Measurements from ENCODE around the gene MRPL1. TPM values are rescaled to one million over a fixed set of nuclear protein-coding genes. Genes with fewer than 3 reads are reported as not detected.
"Not testable (repeated sequence)": the region's sequence is repeated elsewhere in the genome, so short reads cannot be mapped to it uniquely, and the experiment has no call there.

MRPL1 gene
- total RNA-seq, 1 experiment from 2014 or later = 39.4 TPM

GRCh38 chr4:77913348-77913747 lies 50.7 kb downstream of the MRPL1 start:
- DNase-seq (ENCODE audit: low read depth) = no peak

- no peak for DNase-seq (ENCODE audit: low read depth)
Measured at GRCh38 chr4:77917075-77917474, 54.4 kb downstream of the MRPL1 start.

GRCh38 chr4:77917601-77918000 lies 55.0 kb downstream of the MRPL1 start:
- no peak for DNase-seq (ENCODE audit: low read depth)

GRCh38 chr4:77920371-77920770 lies 57.7 kb downstream of the MRPL1 start:
- DNase-seq (ENCODE audit: low read depth) = no peak

- peak; percentile 94 for DNase-seq (ENCODE audit: low read depth)
Measured at GRCh38 chr4:77921701-77922100, 59.1 kb downstream of the MRPL1 start.

GRCh38 chr4:77922158-77923094 lies 59.8 kb downstream of the MRPL1 start:
- DNase-seq (ENCODE audit: low read depth) = peak; percentile 39

GRCh38 chr4:77927991-77928925 lies 65.6 kb downstream of the MRPL1 start:
- DNase-seq (ENCODE audit: low read depth) = peak; percentile 65

GRCh38 chr4:77930154-77930639 lies 67.6 kb downstream of the MRPL1 start:
- no peak for DNase-seq (ENCODE audit: low read depth)

- DNase-seq (ENCODE audit: low read depth) = no peak
Measured at GRCh38 chr4:77930876-77931275, 68.2 kb downstream of the MRPL1 start.

- peak; percentile 78 for DNase-seq (ENCODE audit: low read depth)
Measured at GRCh38 chr4:77931452-77932135, 69.0 kb downstream of the MRPL1 start.

- DNase-seq (ENCODE audit: low read depth) = no peak
Measured at GRCh38 chr4:77938560-77938959, 75.9 kb downstream of the MRPL1 start.

- DNase-seq (ENCODE audit: low read depth) = not testable (repeated sequence)
Measured at GRCh38 chr4:77945929-77946328, 83.3 kb downstream of the MRPL1 start.

GRCh38 chr4:77950203-77950602 lies 87.6 kb downstream of the MRPL1 start:
- no peak for DNase-seq (ENCODE audit: low read depth)

GRCh38 chr4:77952457-77952856 lies 89.8 kb downstream of the MRPL1 start:
- DNase-seq (ENCODE audit: low read depth) = no peak

- DNase-seq (ENCODE audit: low read depth) = no peak
Measured at GRCh38 chr4:77954690-77955089, 92.1 kb downstream of the MRPL1 start.

- DNase-seq (ENCODE audit: low read depth) = no peak
Measured at GRCh38 chr4:77956917-77957316, 94.3 kb downstream of the MRPL1 start.

- DNase-seq (ENCODE audit: low read depth) = no peak
Measured at GRCh38 chr4:77958897-77959296, 96.3 kb downstream of the MRPL1 start.

GRCh38 chr4:77959566-77960338 lies 97.1 kb downstream of the MRPL1 start:
- peak; percentile 56 for DNase-seq (ENCODE audit: low read depth)

- no peak for DNase-seq (ENCODE audit: low read depth)
Measured at GRCh38 chr4:77960367-77960766, 97.7 kb downstream of the MRPL1 start.

GRCh38 chr4:77963004-77963403 lies 100.4 kb downstream of the MRPL1 start:
- no peak for DNase-seq (ENCODE audit: low read depth)

GRCh38 chr4:77973657-77974056 lies 111.0 kb downstream of the MRPL1 start:
- DNase-seq (ENCODE audit: low read depth) = not testable (repeated sequence)

Measured in LHCN-M2 (cell line).